K562 (cell line): ENCODE results near the gene PCSK7. TPM values are rescaled to one million over a fixed set of nuclear protein-coding genes. Genes with fewer than 3 reads are reported as not detected.

ENCODE experiments used
- ATAC-seq: fragments of 200-7000 bp; cut with Tn5 transposase; 3 replicates; pipeline ENCODE4 v1.9.1; 2020; ENCODE audit warnings: moderate library complexity
- BruUV-seq: library from RNA; stranded (reverse); fragments of 400-500 nt; replicated peaks from 2 replicates; lab custom pipeline; 2021; lab: Mats Ljungman, UMichigan
- CTCF ChIA-PET: fragments of 300-600 bp; formaldehyde crosslinking; extraction: SDS; loops from one replicate; lab custom pipeline; 2021; ENCODE audit warnings: low intra/inter-chr PET ratio; lab: Yijun Ruan, JAX
- POLR2A ChIA-PET: fragments of 300-600, 350-650 bp; sonication (Branson Sonifier 250); formaldehyde crosslinking; extraction: SDS; loops from one replicate; lab custom pipeline; 2021; ENCODE audit warnings: antibody characterized with exemption, inconsistent platforms; lab: Yijun Ruan, JAX
- DNase-seq, 4 experiments: peaks; one replicate each; pipeline versions ENCODE4 v3.0.0 to v3.0.0-alpha.2; 2011 to 2018; ENCODE audit warnings: low spot score in 3 of 4, mixed read lengths in 3 of 4; ENCODE audit errors: extremely low read depth in 1 of 4
- FAIRE-seq: peaks from 2 replicates; lab custom pipeline; 2011; peaks lifted over from hg19 to GRCh38; lab: Jason Lieb, UNC
- H2AFZ ChIP-seq: 2 replicates; pipeline ENCODE4 v1.6.0; 2011; ENCODE audit warnings: low read depth, low read length, control low read depth, inconsistent platforms
- H3K27ac ChIP-seq: fragments of 200-600 bp; 3 replicates; pipeline ENCODE4 v1.8.0; 2011; ENCODE audit warnings: low read depth, mild to moderate bottlenecking, control low read depth, inconsistent platforms, low read length, moderate library complexity, mixed read lengths; ENCODE audit errors: extremely low read depth
- H3K27me3 ChIP-seq, 2 experiments: fragments of 300-600 bp in 1 of 2; 2 replicates in 1 of 2; 3 replicates in 1 of 2; pipeline versions ENCODE4 v1.6.0 to v1.8.0; 2011; ENCODE audit warnings: inconsistent platforms in 2 of 2, low read length in 2 of 2, mild to moderate bottlenecking in 1 of 2, mixed read lengths in 1 of 2, moderate library complexity in 1 of 2; ENCODE audit not compliant: control insufficient read depth in 2 of 2, insufficient read depth in 2 of 2
- H3K36me3 ChIP-seq: fragments of 300-600 bp; 3 replicates; pipeline ENCODE4 v1.8.0; 2011; ENCODE audit warnings: mild to moderate bottlenecking, low read length, inconsistent platforms; ENCODE audit not compliant: control insufficient read depth, insufficient read depth
- H3K4me1 ChIP-seq, 2 experiments: fragments of 200-600 bp in 1 of 2; replicated peaks in 1 of 2; 2 replicates in 1 of 2; 3 replicates in 1 of 2; pipeline versions ENCODE4 v1.5.1 to v1.8.0; 2011; ENCODE audit warnings: inconsistent platforms in 2 of 2, low read length in 2 of 2, mild to moderate bottlenecking in 1 of 2, mixed read lengths in 1 of 2, moderate library complexity in 1 of 2; ENCODE audit not compliant: control insufficient read depth in 2 of 2, insufficient read depth in 2 of 2
- H3K4me2 ChIP-seq: 2 replicates; pipeline ENCODE4 v1.6.1; 2011; ENCODE audit warnings: low read length, control low read depth, inconsistent platforms, mixed read lengths; ENCODE audit not compliant: insufficient read depth
- H3K4me3 ChIP-seq: fragments of 200-600 bp; sonication (generic), shearing (Covaris generic); 2 replicates; pipeline ENCODE4 v1.5.1; 2016; ENCODE audit warnings: control low read depth, inconsistent platforms
- H3K79me2 ChIP-seq: fragments of 200-600 bp; 3 replicates; pipeline ENCODE4 v1.8.0; 2011; ENCODE audit warnings: low read length, inconsistent platforms; ENCODE audit not compliant: control insufficient read depth, insufficient read depth
- H3K9ac ChIP-seq, 2 experiments: 2 replicates each; pipeline versions ENCODE4 v1.6.0 to v1.6.1; 2011; ENCODE audit warnings: low read depth in 2 of 2, low read length in 2 of 2, control low read depth in 1 of 2, inconsistent platforms in 1 of 2, mild to moderate bottlenecking in 1 of 2, mixed read lengths in 1 of 2; ENCODE audit not compliant: insufficient read depth in 1 of 2
- H3K9me1 ChIP-seq: one replicate; pipeline ENCODE4 v1.6.0; 2011; ENCODE audit warnings: inconsistent platforms, mild to moderate bottlenecking, low read length, moderate library complexity; ENCODE audit not compliant: control insufficient read depth, insufficient read depth
- H3K9me3 ChIP-seq: replicated peaks from 2 replicates; pipeline ENCODE4 v1.5.1; 2011; ENCODE audit warnings: low read depth, low read length, inconsistent platforms; ENCODE audit not compliant: control insufficient read depth, insufficient read depth
- H4K20me1 ChIP-seq: replicated peaks from 2 replicates; pipeline ENCODE4 v1.6.1; 2011; ENCODE audit warnings: low read length, inconsistent platforms, mixed read lengths; ENCODE audit not compliant: control insufficient read depth, insufficient read depth
- BACH1 ChIP-seq: fragments of 200-800 bp; sonication (Bioruptor generic); IDR thresholded peaks from 2 replicates; pipeline ENCODE4 v1.6.1; 2016; ENCODE audit warnings: missing genetic modification characterization, missing compliant biosample characterization
- CBX1 ChIP-seq: sonication (generic); IDR thresholded peaks from 2 replicates; pipeline ENCODE4 v1.6.1; 2016; ENCODE audit warnings: antibody characterized with exemption, low read depth, mild to moderate bottlenecking
- CCAR2 ChIP-seq: fragments of 200-400 bp; formaldehyde crosslinking; IDR thresholded peaks from 2 replicates; pipeline ENCODE4 v1.6.1; 2017; ENCODE audit warnings: mild to moderate bottlenecking, low read depth, low read length
- DNMT1 ChIP-seq: fragments of 450-650 bp; IDR thresholded peaks from 2 replicates; pipeline ENCODE4 v1.6.1; 2016; ENCODE audit warnings: antibody characterized with exemption, mild to moderate bottlenecking
- EP400 ChIP-seq: fragments of 450-650 bp; IDR thresholded peaks from 2 replicates; pipeline ENCODE4 v1.6.1; 2017; ENCODE audit warnings: antibody characterized with exemption, mild to moderate bottlenecking, moderate library complexity
- HIVEP1 ChIP-seq: fragments of 250-450 bp; sonication (Bioruptor Pico); IDR thresholded peaks from 2 replicates; pipeline ENCODE4 v1.4.0; 2020; ENCODE audit warnings: mild to moderate bottlenecking
- MAZ ChIP-seq, 2 experiments: fragments of 450-650 bp in 1 of 2; sonication (generic) in 1 of 2; formaldehyde crosslinking; IDR thresholded peaks in 1 of 2; conservative IDR thresholded peaks in 1 of 2; 2 replicates each; pipeline versions ENCODE4 v1.4.0 to v1.5.0; 2020; ENCODE audit warnings: mild to moderate bottlenecking in 1 of 2, missing genetic modification reagents in 1 of 2
- NFIC ChIP-seq: fragments of 450-650 bp; IDR thresholded peaks from 2 replicates; pipeline ENCODE4 v1.6.1; 2017; ENCODE audit warnings: mild to moderate bottlenecking, inconsistent platforms
- PRPF4 ChIP-seq: fragments of 200-400 bp; formaldehyde crosslinking; IDR thresholded peaks from one replicate; pipeline ENCODE4 v1.6.1; 2017; ENCODE audit warnings: low read length, low read depth, mild to moderate bottlenecking; ENCODE audit not compliant: insufficient read depth, poor library complexity, severe bottlenecking
- SIX5 ChIP-seq, 2 experiments: IDR thresholded peaks; 2 replicates each; pipeline ENCODE4 v1.6.1; 2011; ENCODE audit warnings: low read length in 2 of 2, borderline replicate concordance in 1 of 2, low read depth in 1 of 2, mild to moderate bottlenecking in 1 of 2, moderate library complexity in 1 of 2; ENCODE audit not compliant: insufficient read depth in 1 of 2
- SMAD2 ChIP-seq: fragments of 150-350 bp; IDR thresholded peaks from 2 replicates; pipeline ENCODE4 v1.6.1; 2014; ENCODE audit warnings: low read depth, mild to moderate bottlenecking, low read length
- SMARCA4 ChIP-seq: fragments of 450-650 bp; IDR thresholded peaks from 2 replicates; pipeline ENCODE4 v1.6.1; 2016
- SPI1 ChIP-seq: IDR thresholded peaks from 2 replicates; pipeline ENCODE4 v1.6.1; 2011; ENCODE audit warnings: low read depth, low read length, control low read depth, borderline replicate concordance
- U2AF1 ChIP-seq: fragments of 200-400 bp; formaldehyde crosslinking; optimal IDR thresholded peaks from 2 replicates; pipeline ENCODE3; 2017; ENCODE audit warnings: mild to moderate bottlenecking, low read depth, low read length, moderate library complexity
- ZNF75A ChIP-seq: fragments of 450-650 bp; formaldehyde crosslinking; IDR thresholded peaks from 2 replicates; pipeline ENCODE4 v1.4.0; 2020; ENCODE audit warnings: mild to moderate bottlenecking
- ZNF785 ChIP-seq: fragments of 250-450 bp; sonication (Bioruptor Pico); IDR thresholded peaks from 2 replicates; pipeline ENCODE4 v1.4.0; 2020; ENCODE audit warnings: mild to moderate bottlenecking
- WGBS: fragments of 100-300 bp; shearing (Covaris generic); methylation state at CpG from one replicate; pipeline ENCODE4 v1.1.6; 2016; ENCODE audit warnings: low coverage, mixed read lengths; ENCODE audit not compliant: insufficient coverage; ENCODE audit errors: missing lambda C conversion rate; 5-methylcytosine and 5-hydroxymethylcytosine counted together
- in situ Hi-C: fragments of 300-500 bp; cut with MboI; formaldehyde crosslinking; loops from 4 replicates; pipeline ENCODE4 v1.15.0; 2018; ENCODE audit warnings: inconsistent platforms, mixed read lengths
- intact Hi-C: fragments of 100-400 bp; cut with micrococcal nuclease; formaldehyde crosslinking; loops from 2 replicates; pipeline ENCODE4 v1.14.2; 2022
- polyA plus RNA-seq, 8 experiments: library from polyadenylated mRNA; depleted of rRNA in 4 of 8; stranded (reverse) in 5 of 8; unstranded in 3 of 8; fragments of >200 nt; fragmentation: Nextera tagmentation in 2 of 8; fragmentation: Illumina TruSeq in 1 of 8; extraction: Ambion mirVana in 2 of 8; extraction: Trizol in 1 of 8; gene quantifications; 2 replicates each; pipeline versions ENCODE4 v1.2.1 to v1.2.3, GENCODE V29; 2011 to 2014; ENCODE audit warnings: inconsistent platforms in 1 of 8, missing spikeins in 1 of 8
- total RNA-seq, 7 experiments: library from RNA; depleted of rRNA in 6 of 7; stranded (reverse); fragments of >200 nt in 6 of 7; fragmentation: Illumina TruSeq in 2 of 7; extraction: Trizol in 2 of 7; gene quantifications; 2 replicates each; pipeline versions ENCODE4 v1.2.1 to v1.2.3, GENCODE V29; 2011 to 2021; ENCODE audit warnings: low replicate concordance in 1 of 7
- TF ChIP-seq, protein P1 (sequence below): fragments of 250-450 bp; sonication (Bioruptor Pico); IDR thresholded peaks from 2 replicates; pipeline ENCODE4 v1.9.0; 2021; ENCODE audit warnings: mild to moderate bottlenecking
- TF ChIP-seq, protein P2 (sequence below): fragments of 250-450 bp; sonication (Bioruptor Pico); IDR thresholded peaks from 2 replicates; pipeline ENCODE4 v1.5.0; 2021

The PCSK7 gene
- total and polyA plus RNA-seq, 9 of the 15 experiments (the other 6 are each of a cell fraction or from before 2014, with no cell fraction given), result 3.1 to 29.2 (median 15.6) TPM

DNA sequence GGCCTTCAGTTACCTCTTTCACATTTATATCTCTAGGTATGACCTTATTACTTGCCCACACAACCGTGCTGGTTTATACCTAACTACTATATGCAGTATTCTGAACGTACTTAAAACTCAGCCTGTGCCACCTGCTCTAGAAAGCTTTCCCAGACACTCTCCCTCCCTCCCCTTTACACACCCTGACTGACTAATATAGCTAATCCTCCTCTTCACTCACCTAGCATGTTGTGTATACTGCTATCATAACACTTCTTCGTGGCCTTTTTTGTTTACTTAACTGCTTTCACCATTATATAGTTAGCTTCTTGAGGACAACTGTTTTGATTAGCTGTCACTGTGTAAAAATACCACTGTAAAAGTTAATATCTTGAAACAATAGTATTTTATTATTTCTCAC is 24.1 kb upstream of the PCSK7 start:
- no peak for DNase-seq
- Histone ChIP-seq H4K20me1 (no peaks in the 10 kb centered on the region), H3K4me2 (no peak overlapping the region), H3K79me2 (no peaks in the 10 kb centered on the region; the same call in 2 of the 3 replicates), H3K27ac (no peak overlapping the region), H3K9me1 (no peaks in the 10 kb centered on the region), H3K4me3 (no peak overlapping the region), H3K9ac (no peak overlapping the region), H3K4me1 (no peaks in the 10 kb centered on the region), H3K27me3 (no peaks in the 10 kb centered on the region), H3K9me3 (no peaks in the 10 kb centered on the region), H2AFZ (no peak overlapping the region), H3K36me3 (peaks cover 17% of the 10 kb centered on the region; the same call in 2 of the 3 replicates)
- intact Hi-C loops, result no loop called here
- in situ Hi-C loops, result no loop called here
- no peak for FAIRE-seq
- no peak for ATAC-seq
- ChIA-PET CTCF (no interaction called here), POLR2A (interaction anchor here (0.6 kb wide), 1 partner anchor 33 kb away, joined by 3 read pairs; no protein-coding TSS in a partner anchor)
- WGBS, result 36% methylated on average over 3 of the region's 3 CpGs
- TF ChIP-seq NFIC, result no peak
- no peak for TF ChIP-seq SIX5 (IDR thresholded peaks at IDR 0.05; ENCODE audit: borderline replicate concordance in 1 of 2, insufficient read depth in 1 of 2, low read depth in 1 of 2, low read length in 2 of 2)
- TF ChIP-seq SMAD2, result no peak
- no TSS peak for BruUV-seq

GRCh38 chr11:117251506-117251905 is 19.6 kb upstream of the PCSK7 start:
- Histone ChIP-seq H3K79me2 (no peaks in the 10 kb centered on the region), H3K9me3 (no peaks in the 10 kb centered on the region), H3K27me3 (no peaks in the 10 kb centered on the region), H2AFZ (no peak overlapping the region), H3K36me3 (peaks cover 37% of the 10 kb centered on the region), H3K4me3 (no peak overlapping the region), H4K20me1 (no peaks in the 10 kb centered on the region), H3K9me1 (no peaks in the 10 kb centered on the region), H3K27ac (no peak overlapping the region), H3K4me1 (peaks cover 0 to 5% of the 10 kb centered on the region in 2 experiments; a peak in 2 of 5 replicates), H3K9ac (no peak overlapping the region), H3K4me2 (no peak overlapping the region)
- in situ Hi-C loops (no loop called here), intact Hi-C loops (no loop called here)
- ChIA-PET POLR2A (interaction anchor here (0.7 kb wide), 1 partner anchor 107 kb away, joined by 3 read pairs; no protein-coding TSS in a partner anchor), CTCF (no interaction called here)
- no TSS peak for BruUV-seq
- ATAC-seq, result no peak
- FAIRE-seq, result no peak
- DNase-seq, result no peak
- WGBS, result 96% methylated on average over 2 of the region's 10 CpGs
- TF ChIP-seq HIVEP1 (CRISPR knock-in tag) (no peak), ZNF785 (CRISPR knock-in tag) (no peak), PRPF4 (no peak), DNMT1 (no peak), BACH1 (tag) (no peak), SMAD2 (no peak), CCAR2 (no peak), U2AF1 (no peak), SPI1 (no peak), CBX1 (no peak), ZNF75A (CRISPR knock-in tag) (no peak), EP400 (no peak), SMARCA4 (no peak), MAZ (CRISPR knock-in tag; conservative IDR thresholded peaks at IDR 0.05 in 1 of 2, IDR thresholded peaks at IDR 0.05 in 1 of 2) (no peak)
- TF ChIP-seq, protein P1, sequence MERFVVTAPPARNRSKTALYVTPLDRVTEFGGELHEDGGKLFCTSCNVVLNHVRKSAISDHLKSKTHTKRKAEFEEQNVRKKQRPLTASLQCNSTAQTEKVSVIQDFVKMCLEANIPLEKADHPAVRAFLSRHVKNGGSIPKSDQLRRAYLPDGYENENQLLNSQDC (CRISPR knock-in tag), result no peak
- TF ChIP-seq, protein P2, sequence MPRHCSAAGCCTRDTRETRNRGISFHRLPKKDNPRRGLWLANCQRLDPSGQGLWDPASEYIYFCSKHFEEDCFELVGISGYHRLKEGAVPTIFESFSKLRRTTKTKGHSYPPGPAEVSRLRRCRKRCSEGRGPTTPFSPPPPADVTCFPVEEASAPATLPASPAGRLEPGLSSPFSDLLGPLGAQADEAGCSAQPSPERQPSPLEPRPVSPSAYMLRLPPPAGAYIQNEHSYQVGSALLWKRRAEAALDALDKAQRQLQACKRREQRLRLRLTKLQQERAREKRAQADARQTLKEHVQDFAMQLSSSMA, result no peak
